Testis (tissue), 2 donors: ENCODE measurements around the gene CACNA2D3.

Source experiments
- CTCF ChIP-seq, 3 experiments: fragments of 450-650 bp in 2 of 3; fragments of 200-600 bp in 1 of 3; sonication (generic) in 1 of 3; IDR thresholded peaks; one replicate each; pipeline ENCODE4 v1.5.1; 2016 to 2019; ENCODE audit warnings: antibody characterized with exemption in 3 of 3, mild to moderate bottlenecking in 2 of 3, moderate library complexity in 1 of 3
- POLR2A ChIP-seq: fragments of 450-650 bp; IDR thresholded peaks from one replicate; pipeline ENCODE4 v1.6.1; 2017; ENCODE audit warnings: antibody characterized with exemption, mild to moderate bottlenecking, moderate library complexity

GRCh38 chr3:55077726-55078125, 955.4 kb downstream of the CACNA2D3 start:
- TF ChIP-seq CTCF (IDR thresholded peaks at IDR 0.05) (no peak), POLR2A (no peak)
